HepG2 (cell line): ENCODE results near the gene CKAP2L. TPM values are rescaled to one million over a fixed set of nuclear protein-coding genes. Genes with fewer than 3 reads are reported as not detected.

ENCODE experiments used
- ATAC-seq: fragments of 200-7000 bp; cut with Tn5 transposase; 3 replicates; pipeline ENCODE4 v1.9.1; 2020; ENCODE audit warnings: mild to moderate bottlenecking, moderate library complexity
- BruUV-seq: library from RNA; stranded (reverse); fragments of 400-500 nt; replicated peaks from 2 replicates; lab custom pipeline; 2021; lab: Mats Ljungman, UMichigan
- CTCF ChIA-PET: fragments of 300-600 bp; formaldehyde crosslinking; extraction: SDS; loops from one replicate; lab custom pipeline; 2021; ENCODE audit warnings: low total read pairs, inconsistent platforms, low intra/inter-chr PET ratio; lab: Yijun Ruan, JAX
- POLR2A ChIA-PET: fragments of 350-600 bp; sonication (Branson Sonifier 250); formaldehyde crosslinking; loops from one replicate; lab custom pipeline; 2020; ENCODE audit warnings: antibody characterized with exemption, inconsistent platforms; lab: Yijun Ruan, JAX
- DNase-seq: peaks from one replicate; pipeline ENCODE4 v3.0.0-alpha.2; 2015; ENCODE audit warnings: low spot score
- FAIRE-seq: peaks from 3 replicates; lab custom pipeline; 2011; peaks lifted over from hg19 to GRCh38; lab: Jason Lieb, UNC
- H2AFZ ChIP-seq: one replicate; pipeline ENCODE4 v1.6.1; 2011; ENCODE audit warnings: low read length, inconsistent platforms
- H3K27ac ChIP-seq: fragments of 300-600 bp; 3 replicates; pipeline ENCODE4 v1.8.0; 2011; ENCODE audit warnings: mixed run types, mild to moderate bottlenecking, mixed read lengths, low read length, inconsistent platforms; ENCODE audit not compliant: insufficient read depth; ENCODE audit errors: extremely low read length
- H3K27me3 ChIP-seq, 2 experiments: fragments of 200-600 bp in 1 of 2; 2 replicates in 1 of 2; 3 replicates in 1 of 2; pipeline versions ENCODE4 v1.6.0 to v1.8.0; 2011; ENCODE audit warnings: low read length in 2 of 2, mild to moderate bottlenecking in 2 of 2, moderate library complexity in 2 of 2, inconsistent platforms in 1 of 2; ENCODE audit not compliant: insufficient read depth in 2 of 2, control insufficient read depth in 1 of 2
- H3K36me3 ChIP-seq, 2 experiments: fragments of 200-600 bp in 1 of 2; replicated peaks in 1 of 2; 2 replicates in 1 of 2; 3 replicates in 1 of 2; pipeline versions ENCODE4 v1.5.1 to v1.8.0; 2011; ENCODE audit warnings: low read length in 2 of 2, inconsistent platforms in 1 of 2; ENCODE audit not compliant: insufficient read depth in 2 of 2, control insufficient read depth in 1 of 2
- H3K4me1 ChIP-seq: 2 replicates; pipeline ENCODE4 v1.5.1; 2012; ENCODE audit warnings: low read length, inconsistent platforms; ENCODE audit not compliant: insufficient read depth
- H3K4me2 ChIP-seq: 2 replicates; pipeline ENCODE4 v1.6.0; 2011; ENCODE audit warnings: low read depth, low read length, inconsistent platforms
- H3K4me3 ChIP-seq, 3 experiments: fragments of 200-600 bp in 1 of 3; sonication (generic), shearing (Covaris generic) in 1 of 3; replicated peaks in 1 of 3; 2 replicates each; pipeline ENCODE4 v1.5.1; 2011 to 2016; ENCODE audit warnings: low read length in 3 of 3, inconsistent platforms in 2 of 3, low read depth in 2 of 3, mild to moderate bottlenecking in 2 of 3, control low read depth in 1 of 3, mixed read lengths in 1 of 3; ENCODE audit not compliant: insufficient read depth in 1 of 3
- H3K79me2 ChIP-seq: one replicate; pipeline ENCODE4 v1.6.1; 2011; ENCODE audit warnings: low read length, inconsistent platforms; ENCODE audit not compliant: insufficient read depth
- H3K9ac ChIP-seq: 2 replicates; pipeline ENCODE4 v1.6.0; 2011; ENCODE audit warnings: mild to moderate bottlenecking, low read depth, low read length, inconsistent platforms; ENCODE audit not compliant: insufficient read depth
- H3K9me3 ChIP-seq: 2 replicates; pipeline ENCODE4 v1.5.1; 2012; ENCODE audit warnings: mild to moderate bottlenecking, low read length
- H4K20me1 ChIP-seq: 2 replicates; pipeline ENCODE4 v1.6.0; 2011; ENCODE audit warnings: inconsistent platforms, mild to moderate bottlenecking, low read length, moderate library complexity; ENCODE audit not compliant: insufficient read depth
- CBX5 ChIP-seq: sonication (generic); formaldehyde crosslinking; IDR thresholded peaks from 2 replicates; pipeline ENCODE4 v1.4.0; 2020; ENCODE audit warnings: missing genetic modification reagents, borderline replicate concordance
- CEBPG ChIP-seq: IDR thresholded peaks from 2 replicates; pipeline ENCODE4 v1.6.1; 2016
- EHMT2 ChIP-seq: fragments of 200-600 bp; sonication (generic); IDR thresholded peaks from 2 replicates; pipeline ENCODE4 v1.7.0; 2017; ENCODE audit warnings: antibody characterized with exemption, low read depth, low read length, borderline replicate concordance
- FLYWCH1 ChIP-seq: sonication (generic); formaldehyde crosslinking; IDR thresholded peaks from 2 replicates; pipeline ENCODE4 v1.8.1; 2023; ENCODE audit warnings: mild to moderate bottlenecking, missing genetic modification reagents
- FOXA3 ChIP-seq: IDR thresholded peaks from 2 replicates; pipeline ENCODE4 v1.6.1; 2016; ENCODE audit warnings: missing genetic modification reagents, missing compliant biosample characterization
- GATAD2A ChIP-seq: IDR thresholded peaks from 2 replicates; pipeline ENCODE4 v1.6.1; 2016
- HIVEP1 ChIP-seq: sonication (generic); formaldehyde crosslinking; IDR thresholded peaks from 2 replicates; pipeline ENCODE4 v1.4.0; 2020; ENCODE audit warnings: mild to moderate bottlenecking, missing genetic modification reagents
- HNRNPK ChIP-seq: fragments of 200-400 bp; formaldehyde crosslinking; IDR thresholded peaks from 2 replicates; pipeline ENCODE4 v1.6.1; 2018; ENCODE audit warnings: low read length, low read depth, moderate library complexity, mild to moderate bottlenecking; ENCODE audit not compliant: poor library complexity, severe bottlenecking
- NFKB2 ChIP-seq: sonication (generic); formaldehyde crosslinking; IDR thresholded peaks from 2 replicates; pipeline ENCODE4 v1.4.0; 2020; ENCODE audit warnings: missing genetic modification reagents, borderline replicate concordance
- NKX3-1 ChIP-seq: sonication (generic); formaldehyde crosslinking; IDR thresholded peaks from 2 replicates; pipeline ENCODE4 v1.5.0; 2020; ENCODE audit warnings: missing genetic modification reagents
- SETDB1 ChIP-seq: sonication (generic); formaldehyde crosslinking; IDR thresholded peaks from 2 replicates; pipeline ENCODE4 v1.5.1; 2020; ENCODE audit warnings: missing genetic modification reagents, mild to moderate bottlenecking, borderline replicate concordance
- SMC3 ChIP-seq: IDR thresholded peaks from 2 replicates; pipeline ENCODE4 v1.6.1; 2011; ENCODE audit warnings: low read length, improper control_type of control experiment
- SNAPC2 ChIP-seq: sonication (generic); formaldehyde crosslinking; IDR thresholded peaks from 2 replicates; pipeline ENCODE4 v1.8.1; 2022; ENCODE audit warnings: mild to moderate bottlenecking, missing genetic modification reagents
- TEAD2 ChIP-seq: sonication (generic); formaldehyde crosslinking; IDR thresholded peaks from 2 replicates; pipeline ENCODE4 v1.9.0; 2021; ENCODE audit warnings: missing genetic modification reagents
- TMF1 ChIP-seq: sonication (generic); formaldehyde crosslinking; IDR thresholded peaks from 2 replicates; pipeline ENCODE4 v1.8.1; 2022; ENCODE audit warnings: low read depth, missing genetic modification reagents
- TOPORS ChIP-seq: sonication (generic); formaldehyde crosslinking; IDR thresholded peaks from 2 replicates; pipeline ENCODE4 v1.8.0; 2023; ENCODE audit warnings: mild to moderate bottlenecking, missing genetic modification reagents
- ZFY ChIP-seq: sonication (generic); formaldehyde crosslinking; IDR thresholded peaks from 2 replicates; pipeline ENCODE4 v1.4.0; 2020; ENCODE audit warnings: missing genetic modification reagents
- ZKSCAN5 ChIP-seq: sonication (generic); formaldehyde crosslinking; IDR thresholded peaks from 2 replicates; pipeline ENCODE4 v1.5.1; 2020; ENCODE audit warnings: mild to moderate bottlenecking, missing genetic modification reagents
- ZMYM4 ChIP-seq: sonication (generic); formaldehyde crosslinking; IDR thresholded peaks from 2 replicates; pipeline ENCODE4 v1.8.1; 2023; ENCODE audit warnings: mild to moderate bottlenecking, missing genetic modification reagents
- ZNF639 ChIP-seq: conservative IDR thresholded peaks from 2 replicates; pipeline ENCODE4 v1.6.1; 2018; ENCODE audit warnings: missing genetic modification reagents
- ZNF703 ChIP-seq: sonication (generic); formaldehyde crosslinking; IDR thresholded peaks from 2 replicates; pipeline ENCODE4 v1.5.1; 2020; ENCODE audit warnings: missing genetic modification reagents, mild to moderate bottlenecking, moderate library complexity, borderline replicate concordance
- ZNF773 ChIP-seq: sonication (generic); formaldehyde crosslinking; IDR thresholded peaks from 2 replicates; pipeline ENCODE4 v1.4.0; 2020; ENCODE audit warnings: missing genetic modification reagents, borderline replicate concordance
- WGBS: methylation state at CpG from one replicate; pipeline ENCODE4 v1.1.6; 2017; ENCODE audit warnings: low lambda C conversion rate; 5-methylcytosine and 5-hydroxymethylcytosine counted together
- in situ Hi-C: cut with HindIII; loops from 2 replicates; pipeline ENCODE4 v1.10.0; 2017; ENCODE audit warnings: low pct_unique_long_range_greater_than_20kb; ENCODE audit not compliant: extremely low pct_ligation_motif_present
- intact Hi-C: fragments of 100-400 bp; cut with micrococcal nuclease; formaldehyde crosslinking; loops from one replicate; pipeline ENCODE4 v1.10.0; 2022; ENCODE audit not compliant: unreplicated experiment
- polyA plus RNA-seq, 8 experiments: library from polyadenylated mRNA; depleted of rRNA in 3 of 8; stranded (reverse) in 7 of 8; unstranded in 1 of 8; fragments of >200 nt; fragmentation: Illumina TruSeq in 4 of 8; extraction: Trizol in 4 of 8; gene quantifications; 2 replicates each; pipeline versions ENCODE4 v1.2.1 to v1.2.3, GENCODE V29; 2011 to 2016; ENCODE audit warnings: low read depth in 4 of 8, missing spikeins in 1 of 8, mixed read lengths in 1 of 8; ENCODE audit not compliant: insufficient read depth in 1 of 8
- total RNA-seq, 5 experiments: library from RNA; depleted of rRNA; stranded (reverse); fragments of >200 nt; fragmentation: Illumina TruSeq; extraction: Trizol; gene quantifications; 2 replicates each; pipeline ENCODE4 v1.2.3, GENCODE V29; 2016; ENCODE audit warnings: low read depth in 1 of 5

Gene CKAP2L
- total and polyA plus RNA-seq, 2 of the 13 experiments (the other 11 are each of a cell fraction or from before 2014, with no cell fraction given) = 7.1 to 9.5 TPM

DNA sequence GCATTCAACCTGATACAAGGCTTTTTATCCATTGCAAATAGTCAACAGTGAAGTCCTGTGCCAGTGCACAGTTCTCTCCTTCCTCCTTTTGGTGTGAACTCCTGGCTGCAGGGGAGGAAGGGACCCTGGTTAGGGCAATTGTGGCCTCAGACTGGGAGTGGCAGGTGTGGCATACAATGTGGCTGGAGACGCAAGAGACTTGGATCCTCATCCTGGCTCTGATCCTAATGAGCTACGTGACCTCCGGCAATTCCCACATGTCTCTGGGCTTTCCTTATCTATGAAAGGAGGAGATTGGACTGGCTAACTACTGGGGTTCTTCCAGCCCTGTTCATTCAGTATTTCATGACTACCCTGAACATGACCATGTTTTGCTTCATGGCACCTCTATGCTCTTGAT is 30.4 kb upstream of the CKAP2L start:
- no peak for DNase-seq
- in situ Hi-C loops (no loop called here), intact Hi-C loops (no loop called here)
- Histone ChIP-seq H3K4me3 (no peak overlapping the region), H3K27ac (no peak overlapping the region), H3K79me2 (no peaks in the 10 kb centered on the region), H3K27me3 (no peaks in the 10 kb centered on the region), H3K9me3 (no peaks in the 10 kb centered on the region)
- BruUV-seq = no TSS peak
- no peak for ATAC-seq
- CTCF ChIA-PET = no interaction called here
- no peak for FAIRE-seq
- TF ChIP-seq ZMYM4 (CRISPR knock-in tag) (no peak), TOPORS (CRISPR knock-in tag) (no peak), NKX3-1 (CRISPR knock-in tag) (no peak), ZKSCAN5 (CRISPR knock-in tag) (no peak), SNAPC2 (no peak), ZFY (CRISPR knock-in tag) (no peak), HNRNPK (no peak), TMF1 (CRISPR knock-in tag) (no peak)
- TF ChIP-seq, all 625 proteins: peak for 0
- no peak overlapping the region for H2AFZ ChIP-seq
- H3K4me2 ChIP-seq = no peak overlapping the region
- no peaks in the 10 kb centered on the region for H4K20me1 ChIP-seq
- H3K36me3 ChIP-seq = no peaks in the 10 kb centered on the region
- no peak overlapping the region for H3K9ac ChIP-seq
- peaks cover 33% of the 10 kb centered on the region for H3K4me1 ChIP-seq
- POLR2A ChIA-PET = no interaction called here
- 96% methylated on average over 3 of the region's 3 CpGs for WGBS

DNA sequence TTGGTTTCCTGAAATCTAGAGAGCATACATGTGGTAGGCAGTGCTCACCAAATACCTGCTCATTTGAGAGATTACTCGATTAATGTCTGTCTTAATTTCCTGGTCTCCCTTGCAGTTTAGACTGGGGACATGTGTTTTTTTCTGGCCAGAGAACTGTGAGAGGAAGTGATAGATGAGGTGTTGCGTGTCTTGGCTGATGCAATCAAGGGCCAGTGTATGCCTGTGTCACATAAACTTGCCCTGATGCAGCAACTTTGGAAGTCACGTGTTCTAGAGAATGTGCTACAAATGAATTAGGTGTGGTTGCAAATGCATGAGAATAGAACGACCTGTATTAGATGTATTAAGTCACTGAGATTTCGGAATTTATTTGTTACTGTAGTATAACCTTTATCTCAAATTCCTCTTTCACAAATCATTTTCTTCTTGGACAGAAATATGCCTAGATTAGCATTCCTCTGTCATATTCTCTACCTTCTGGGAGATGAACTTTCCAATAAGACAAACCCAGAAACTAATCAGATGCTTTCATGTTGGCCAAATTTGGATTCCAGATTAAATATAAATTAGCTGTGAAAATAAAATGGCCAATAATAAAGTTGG is 29.8 kb upstream of the CKAP2L start:
- DNase-seq = peak; percentile 34
- POLR2A ChIA-PET = no interaction called here
- BruUV-seq = no TSS peak
- WGBS = 96% methylated on average over 5 of the region's 5 CpGs
- H4K20me1 ChIP-seq = no peaks in the 10 kb centered on the region
- no peak overlapping the region for H3K27ac ChIP-seq
- peaks cover 38% of the 10 kb centered on the region for H3K4me1 ChIP-seq
- no peak overlapping the region for H3K4me2 ChIP-seq
- CTCF ChIA-PET = no interaction called here
- no peak for FAIRE-seq
- H2AFZ ChIP-seq = no peak overlapping the region
- no peaks in the 10 kb centered on the region for H3K79me2 ChIP-seq
- H3K36me3 ChIP-seq = no peaks in the 10 kb centered on the region
- no peak overlapping the region for H3K4me3 ChIP-seq
- in situ Hi-C loops (no loop called here), intact Hi-C loops (no loop called here)
- H3K9me3 ChIP-seq = no peaks in the 10 kb centered on the region
- H3K27me3 ChIP-seq = no peaks in the 10 kb centered on the region
- ATAC-seq = no peak
- H3K9ac ChIP-seq = no peak overlapping the region
- TF ChIP-seq CEBPG (CRISPR knock-in tag) (peak; percentile 90), EHMT2 (no peak), GATAD2A (CRISPR knock-in tag) (peak; percentile 45), ZNF773 (CRISPR knock-in tag) (no peak), NFKB2 (no peak), ZNF639 (no peak), SMC3 (no peak), FLYWCH1 (CRISPR knock-in tag) (no peak), TEAD2 (CRISPR knock-in tag) (no peak), SETDB1 (CRISPR knock-in tag) (no peak), ZNF703 (no peak), FOXA3 (CRISPR knock-in tag) (peak; percentile 30; the same call in 1 of the 2 replicates), CBX5 (peak; percentile 45; the same call in 1 of the 2 replicates), HIVEP1 (CRISPR knock-in tag) (no peak)
